BE2C (cell line): ENCODE measurements around the gene PDLIM7.

Experiments used
- DNase-seq: peaks from one replicate; pipeline ENCODE4 v3.0.0-alpha.2; 2020
- H3K27me3 ChIP-seq: fragments of 250-450 bp; sonication (Bioruptor Pico); 2 replicates; pipeline ENCODE4 v1.5.1; 2020; ENCODE audit warnings: mild to moderate bottlenecking
- H3K36me3 ChIP-seq: fragments of 250-450 bp; sonication (Bioruptor Pico); 2 replicates; pipeline ENCODE4 v1.5.1; 2020; ENCODE audit warnings: mild to moderate bottlenecking
- H3K4me1 ChIP-seq: fragments of 250-450 bp; sonication (Bioruptor Pico); 2 replicates; pipeline ENCODE4 v1.5.1; 2020
- H3K4me3 ChIP-seq: 2 replicates; pipeline ENCODE4 v1.5.1; 2011; ENCODE audit warnings: low read depth, low read length
- H3K9me3 ChIP-seq: fragments of 250-450 bp; sonication (Bioruptor Pico); 2 replicates; pipeline ENCODE4 v1.5.1; 2020
- CTCF ChIP-seq: IDR thresholded peaks from 2 replicates; pipeline ENCODE4 v1.5.1; 2012; ENCODE audit warnings: mild to moderate bottlenecking, low read depth, low read length

Gene PDLIM7

GRCh38 chr5:177509991-177510566 lies 12.7 kb upstream of the PDLIM7 start:
- no peak for TF ChIP-seq CTCF
- peaks cover 5% of the 10 kb centered on the region for H3K4me1 ChIP-seq
- H3K27me3 ChIP-seq, result no peaks in the 10 kb centered on the region
- H3K4me3 ChIP-seq, result no peak overlapping the region
- H3K36me3 ChIP-seq, result peaks cover 51% of the 10 kb centered on the region
- no peaks in the 10 kb centered on the region for H3K9me3 ChIP-seq
- peak; percentile 30 for DNase-seq

- Histone ChIP-seq H3K36me3 (peaks cover 45% of the 10 kb centered on the region), H3K9me3 (no peaks in the 10 kb centered on the region), H3K27me3 (no peaks in the 10 kb centered on the region), H3K4me1 (peaks cover 5% of the 10 kb centered on the region), H3K4me3 (no peak within 1 kb of the TSS)
- no peak for TF ChIP-seq CTCF
- DNase-seq, result peak; percentile 51
Measured at GRCh38 chr5:177509381-177509951, 12.1 kb upstream of the PDLIM7 start, which contains the start of gene DOK3. TSS of gene DOK3 (minus strand) at chr5:177509826. CDS start at chr5:177509540, 286 bp downstream.

- no peak for DNase-seq
- Histone ChIP-seq H3K9me3 (no peaks in the 10 kb centered on the region), H3K4me3 (no peak overlapping the region), H3K4me1 (peaks cover 5% of the 10 kb centered on the region), H3K27me3 (no peaks in the 10 kb centered on the region), H3K36me3 (peaks cover 39% of the 10 kb centered on the region)
- TF ChIP-seq CTCF, result no peak
Measured at GRCh38 chr5:177508837-177509236, 11.4 kb upstream of the PDLIM7 start.

GRCh38 chr5:177508221-177508611 lies 10.8 kb upstream of the PDLIM7 start:
- Histone ChIP-seq H3K4me1 (peaks cover 5% of the 10 kb centered on the region), H3K27me3 (no peaks in the 10 kb centered on the region), H3K9me3 (no peaks in the 10 kb centered on the region), H3K36me3 (peaks cover 32% of the 10 kb centered on the region), H3K4me3 (no peak overlapping the region)
- no peak for DNase-seq
- TF ChIP-seq CTCF, result no peak

- TF ChIP-seq CTCF, result no peak
- no peaks in the 10 kb centered on the region for H3K9me3 ChIP-seq
- H3K36me3 ChIP-seq, result peaks cover 27% of the 10 kb centered on the region
- H3K27me3 ChIP-seq, result no peaks in the 10 kb centered on the region
- no peak for DNase-seq
- no peak overlapping the region for H3K4me3 ChIP-seq
- H3K4me1 ChIP-seq, result peaks cover 11% of the 10 kb centered on the region
Measured at GRCh38 chr5:177507596-177508220, 10.3 kb upstream of the PDLIM7 start.

- H3K27me3 ChIP-seq, result no peaks in the 10 kb centered on the region
- TF ChIP-seq CTCF, result peak; percentile 38
- peaks cover 22% of the 10 kb centered on the region for H3K36me3 ChIP-seq
- no peak overlapping the region for H3K4me3 ChIP-seq
- no peaks in the 10 kb centered on the region for H3K9me3 ChIP-seq
- DNase-seq, result no peak
- peaks cover 12% of the 10 kb centered on the region for H3K4me1 ChIP-seq
Measured at GRCh38 chr5:177507165-177507564, 9.8 kb upstream of the PDLIM7 start.
